Tibial nerve (tissue), 4 donors: Measurements from ENCODE around the gene MON2. TPM values are rescaled to one million over a fixed set of nuclear protein-coding genes. Genes with fewer than 3 reads are reported as not detected.

ENCODE experiments used
- DNase-seq, 2 donors: peaks; one replicate each; pipeline ENCODE4 v3.0.0-alpha.2; 2019; ENCODE audit warnings: low spot score in 2 of 2
- H3K27ac ChIP-seq, 4 donors: fragments of 200-600 bp; sonication (generic) in 3 of 4; one replicate each; pipeline ENCODE4 v1.5.1; 2017 to 2019; ENCODE audit warnings: mild to moderate bottlenecking in 1 of 4
- H3K27me3 ChIP-seq, 2 donors: fragments of 200-600 bp; sonication (generic) in 1 of 2; one replicate each; pipeline versions ENCODE4 v1.5.1 to v1.6.0; 2017 to 2019
- H3K36me3 ChIP-seq, 3 donors: fragments of 200-600 bp; sonication (generic); one replicate each; pipeline ENCODE4 v1.5.1; 2018 to 2019
- H3K4me1 ChIP-seq, 4 donors: fragments of 200-600 bp; sonication (generic) in 3 of 4; one replicate each; pipeline ENCODE4 v1.5.1; 2017 to 2019
- H3K4me3 ChIP-seq, 4 donors: fragments of 200-600 bp; sonication (generic) in 3 of 4; one replicate each; pipeline ENCODE4 v1.5.1; 2017 to 2019; ENCODE audit warnings: mild to moderate bottlenecking in 1 of 4, moderate library complexity in 1 of 4
- H3K9me3 ChIP-seq, 4 donors: fragments of 200-600 bp; sonication (generic) in 3 of 4; one replicate each; pipeline ENCODE4 v1.5.1; 2017 to 2019
- EP300 ChIP-seq, 2 donors: sonication (generic); formaldehyde crosslinking; IDR thresholded peaks; one replicate each; pipeline ENCODE4 v1.6.1; 2017; ENCODE audit warnings: antibody characterized with exemption in 2 of 2, mild to moderate bottlenecking in 1 of 2
- POLR2A ChIP-seq, 2 donors: fragments of 450-650 bp; IDR thresholded peaks; one replicate each; pipeline ENCODE4 v1.6.1; 2017; ENCODE audit warnings: antibody characterized with exemption in 2 of 2, mild to moderate bottlenecking in 2 of 2, moderate library complexity in 2 of 2
- WGBS, 2 donors: methylation state at CpG; one replicate each; pipeline ENCODE4 v1.1.5; 2018; 5-methylcytosine and 5-hydroxymethylcytosine counted together
- total RNA-seq, 4 donors: library from RNA; depleted of rRNA; stranded (reverse); fragments of >200 nt; gene quantifications; one replicate each; pipeline ENCODE4 v1.1.0, GENCODE V29; 2016
- TF ChIP-seq, protein P1 (sequence below), 5 experiments: fragments of 200-600 bp in 3 of 5; fragments of 450-650 bp in 2 of 5; sonication (generic) in 3 of 5; IDR thresholded peaks; one replicate each; pipeline ENCODE4 v1.5.1; 2016 to 2019; ENCODE audit warnings: antibody characterized with exemption in 5 of 5, mild to moderate bottlenecking in 3 of 5, moderate library complexity in 2 of 5

Gene MON2, protein sequence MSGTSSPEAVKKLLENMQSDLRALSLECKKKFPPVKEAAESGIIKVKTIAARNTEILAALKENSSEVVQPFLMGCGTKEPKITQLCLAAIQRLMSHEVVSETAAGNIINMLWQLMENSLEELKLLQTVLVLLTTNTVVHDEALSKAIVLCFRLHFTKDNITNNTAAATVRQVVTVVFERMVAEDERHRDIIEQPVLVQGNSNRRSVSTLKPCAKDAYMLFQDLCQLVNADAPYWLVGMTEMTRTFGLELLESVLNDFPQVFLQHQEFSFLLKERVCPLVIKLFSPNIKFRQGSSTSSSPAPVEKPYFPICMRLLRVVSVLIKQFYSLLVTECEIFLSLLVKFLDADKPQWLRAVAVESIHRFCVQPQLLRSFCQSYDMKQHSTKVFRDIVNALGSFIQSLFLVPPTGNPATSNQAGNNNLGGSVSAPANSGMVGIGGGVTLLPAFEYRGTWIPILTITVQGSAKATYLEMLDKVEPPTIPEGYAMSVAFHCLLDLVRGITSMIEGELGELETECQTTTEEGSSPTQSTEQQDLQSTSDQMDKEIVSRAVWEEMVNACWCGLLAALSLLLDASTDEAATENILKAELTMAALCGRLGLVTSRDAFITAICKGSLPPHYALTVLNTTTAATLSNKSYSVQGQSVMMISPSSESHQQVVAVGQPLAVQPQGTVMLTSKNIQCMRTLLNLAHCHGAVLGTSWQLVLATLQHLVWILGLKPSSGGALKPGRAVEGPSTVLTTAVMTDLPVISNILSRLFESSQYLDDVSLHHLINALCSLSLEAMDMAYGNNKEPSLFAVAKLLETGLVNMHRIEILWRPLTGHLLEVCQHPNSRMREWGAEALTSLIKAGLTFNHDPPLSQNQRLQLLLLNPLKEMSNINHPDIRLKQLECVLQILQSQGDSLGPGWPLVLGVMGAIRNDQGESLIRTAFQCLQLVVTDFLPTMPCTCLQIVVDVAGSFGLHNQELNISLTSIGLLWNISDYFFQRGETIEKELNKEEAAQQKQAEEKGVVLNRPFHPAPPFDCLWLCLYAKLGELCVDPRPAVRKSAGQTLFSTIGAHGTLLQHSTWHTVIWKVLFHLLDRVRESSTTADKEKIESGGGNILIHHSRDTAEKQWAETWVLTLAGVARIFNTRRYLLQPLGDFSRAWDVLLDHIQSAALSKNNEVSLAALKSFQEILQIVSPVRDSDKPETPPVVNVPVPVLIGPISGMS (N-terminal part only)
- 100 to 1,000 TPM in 3 of 4 donors, 10 to 100 TPM in 1; 70.2 to 134 (median 111) TPM for total RNA-seq

DNA sequence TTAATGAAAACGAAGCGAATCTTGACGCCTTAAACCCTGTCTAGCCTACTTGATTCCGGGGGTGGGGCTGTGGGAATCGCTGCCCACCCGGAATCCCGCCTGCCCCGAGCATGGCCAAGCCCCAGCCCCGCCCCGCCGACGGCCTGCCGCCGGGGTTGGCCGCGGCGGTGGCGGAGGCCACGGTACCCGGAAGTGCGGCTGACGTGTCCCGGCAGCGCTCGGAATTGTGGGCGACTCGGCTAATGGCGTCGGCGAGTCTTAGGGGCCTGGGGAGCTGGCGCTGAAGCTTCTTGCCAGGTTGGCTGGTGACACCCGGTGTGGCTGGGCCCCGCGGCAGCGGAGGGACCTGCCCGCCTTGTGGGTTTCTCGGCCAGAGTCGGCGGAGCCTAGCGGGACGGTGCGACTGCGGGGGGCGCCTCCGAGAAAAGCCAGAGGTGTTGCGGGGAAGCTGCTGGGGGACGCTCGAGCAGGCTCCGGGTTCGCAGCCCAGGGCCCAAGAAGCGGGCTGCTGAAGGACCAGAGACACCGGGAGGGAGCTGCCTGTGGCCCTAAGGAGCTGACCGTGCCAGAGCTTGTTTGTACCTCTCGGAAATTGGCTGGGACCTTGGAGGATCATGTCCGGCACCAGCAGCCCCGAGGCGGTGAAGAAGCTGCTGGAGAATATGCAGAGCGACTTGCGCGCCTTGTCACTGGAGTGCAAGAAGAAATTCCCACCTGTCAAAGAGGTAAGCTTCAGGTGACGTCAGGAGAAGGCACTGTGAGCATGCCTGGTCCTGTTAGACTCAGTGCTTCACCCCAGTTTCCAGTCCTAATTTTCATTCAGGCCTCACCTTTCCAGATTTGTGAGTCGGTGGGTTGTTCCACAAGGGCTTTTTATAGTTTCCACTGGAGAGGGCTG lies at the start of gene MON2:
Gene MON2, plus strand, starts transcription at position 233 of the 898 bp plus-strand sequence. Its CDS starts 382 bp downstream, at position 615.
- peak; percentile 71 to 79 for DNase-seq
- no peaks in the 10 kb centered on the region for H3K36me3 ChIP-seq
- H3K4me1 ChIP-seq: peaks cover 0 to 49% (median 3%) of the 10 kb centered on the region in 4 donors
- no peaks in the 10 kb centered on the region for H3K27me3 ChIP-seq
- peak within 1 kb of the TSS; percentile 84 to 95 (median 90) for H3K27ac ChIP-seq
- 0% methylated on average over 23 to 24 of the region's 62 CpGs for WGBS, 2 donors
- TF ChIP-seq EP300 (IDR thresholded peaks at IDR 0.05): peak in 1 of 2 donors; percentile 90
- TF ChIP-seq POLR2A (IDR thresholded peaks at IDR 0.05): peak in 1 of 2 donors; percentile 77
- TF ChIP-seq, protein P1, sequence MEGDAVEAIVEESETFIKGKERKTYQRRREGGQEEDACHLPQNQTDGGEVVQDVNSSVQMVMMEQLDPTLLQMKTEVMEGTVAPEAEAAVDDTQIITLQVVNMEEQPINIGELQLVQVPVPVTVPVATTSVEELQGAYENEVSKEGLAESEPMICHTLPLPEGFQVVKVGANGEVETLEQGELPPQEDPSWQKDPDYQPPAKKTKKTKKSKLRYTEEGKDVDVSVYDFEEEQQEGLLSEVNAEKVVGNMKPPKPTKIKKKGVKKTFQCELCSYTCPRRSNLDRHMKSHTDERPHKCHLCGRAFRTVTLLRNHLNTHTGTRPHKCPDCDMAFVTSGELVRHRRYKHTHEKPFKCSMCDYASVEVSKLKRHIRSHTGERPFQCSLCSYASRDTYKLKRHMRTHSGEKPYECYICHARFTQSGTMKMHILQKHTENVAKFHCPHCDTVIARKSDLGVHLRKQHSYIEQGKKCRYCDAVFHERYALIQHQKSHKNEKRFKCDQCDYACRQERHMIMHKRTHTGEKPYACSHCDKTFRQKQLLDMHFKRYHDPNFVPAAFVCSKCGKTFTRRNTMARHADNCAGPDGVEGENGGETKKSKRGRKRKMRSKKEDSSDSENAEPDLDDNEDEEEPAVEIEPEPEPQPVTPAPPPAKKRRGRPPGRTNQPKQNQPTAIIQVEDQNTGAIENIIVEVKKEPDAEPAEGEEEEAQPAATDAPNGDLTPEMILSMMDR (IDR thresholded peaks at IDR 0.05): no peak
- peak within 1 kb of the TSS; percentile 57 to 93 (median 77) for H3K4me3 ChIP-seq
- H3K9me3 ChIP-seq: peaks cover 0 to 8% (median 0%) of the 10 kb centered on the region in 4 donors

DNA sequence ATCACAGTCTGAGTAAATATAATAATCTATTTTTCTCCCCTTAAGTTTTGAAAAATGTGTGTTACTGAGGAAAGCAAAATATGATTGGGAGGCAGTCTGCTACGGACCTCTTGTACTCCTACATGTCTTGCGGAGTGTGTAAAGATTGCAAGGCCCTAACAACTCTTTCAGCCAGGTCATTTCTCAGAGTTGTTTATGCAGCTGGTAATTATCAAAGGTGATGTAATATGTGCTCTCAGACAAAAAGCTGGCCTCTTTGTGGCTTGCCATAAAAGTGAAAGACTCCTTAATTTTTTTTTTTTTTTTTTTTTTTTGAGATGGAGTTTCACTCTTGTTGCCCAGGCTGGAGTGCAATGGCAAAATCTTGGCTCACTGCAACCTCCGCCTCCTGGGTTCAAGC lies 40.5 kb upstream of the MON2 start:
- no peak overlapping the region for H3K4me3 ChIP-seq
- 79 to 85% methylated on average over 3 of the region's 3 CpGs for WGBS, 2 donors
- H3K9me3 ChIP-seq: peaks cover 0 to 40% (median 5%) of the 10 kb centered on the region in 4 donors
- H3K27me3 ChIP-seq: peaks cover 0 to 7% of the 10 kb centered on the region in 2 donors
- no peaks in the 10 kb centered on the region for H3K4me1 ChIP-seq
- H3K27ac ChIP-seq: no peak overlapping the region
- TF ChIP-seq EP300 (IDR thresholded peaks at IDR 0.05) (no peak), POLR2A (IDR thresholded peaks at IDR 0.05) (no peak)
- TF ChIP-seq, protein P1 (IDR thresholded peaks at IDR 0.05): no peak
- DNase-seq: no peak
- H3K36me3 ChIP-seq: no peaks in the 10 kb centered on the region

DNA sequence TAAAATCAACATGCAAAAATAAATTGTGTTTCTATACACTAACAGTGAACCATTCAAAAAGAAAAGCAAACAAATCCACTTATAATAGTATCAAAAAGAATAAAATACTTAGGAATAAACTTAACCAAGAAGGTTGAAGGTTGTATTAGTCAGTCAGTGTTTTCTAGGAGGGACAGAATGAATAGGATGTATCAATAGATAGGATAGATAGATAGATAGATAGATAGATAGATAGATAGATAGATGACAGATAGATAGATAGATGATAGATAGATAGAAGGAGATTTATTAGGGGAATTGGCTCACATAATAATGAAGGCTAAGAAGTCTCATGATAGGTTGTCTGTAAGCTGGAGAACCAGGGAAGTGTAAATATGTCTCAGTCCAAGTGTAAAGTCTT lies 37.2 kb upstream of the MON2 start:
- Histone ChIP-seq H3K27me3 (peaks cover 0 to 24% of the 10 kb centered on the region in 2 donors), H3K4me1 (peaks cover 0 to under 1% (median 0%) of the 10 kb centered on the region in 4 donors), H3K4me3 (no peak overlapping the region), H3K27ac (no peak overlapping the region), H3K36me3 (no peaks in the 10 kb centered on the region), H3K9me3 (peaks cover 0 to 24% (median 4%) of the 10 kb centered on the region in 4 donors)
- no peak for DNase-seq
- no peak for TF ChIP-seq POLR2A (IDR thresholded peaks at IDR 0.05)
- TF ChIP-seq EP300 (IDR thresholded peaks at IDR 0.05): no peak
- TF ChIP-seq, protein P1 (IDR thresholded peaks at IDR 0.05): no peak

DNA sequence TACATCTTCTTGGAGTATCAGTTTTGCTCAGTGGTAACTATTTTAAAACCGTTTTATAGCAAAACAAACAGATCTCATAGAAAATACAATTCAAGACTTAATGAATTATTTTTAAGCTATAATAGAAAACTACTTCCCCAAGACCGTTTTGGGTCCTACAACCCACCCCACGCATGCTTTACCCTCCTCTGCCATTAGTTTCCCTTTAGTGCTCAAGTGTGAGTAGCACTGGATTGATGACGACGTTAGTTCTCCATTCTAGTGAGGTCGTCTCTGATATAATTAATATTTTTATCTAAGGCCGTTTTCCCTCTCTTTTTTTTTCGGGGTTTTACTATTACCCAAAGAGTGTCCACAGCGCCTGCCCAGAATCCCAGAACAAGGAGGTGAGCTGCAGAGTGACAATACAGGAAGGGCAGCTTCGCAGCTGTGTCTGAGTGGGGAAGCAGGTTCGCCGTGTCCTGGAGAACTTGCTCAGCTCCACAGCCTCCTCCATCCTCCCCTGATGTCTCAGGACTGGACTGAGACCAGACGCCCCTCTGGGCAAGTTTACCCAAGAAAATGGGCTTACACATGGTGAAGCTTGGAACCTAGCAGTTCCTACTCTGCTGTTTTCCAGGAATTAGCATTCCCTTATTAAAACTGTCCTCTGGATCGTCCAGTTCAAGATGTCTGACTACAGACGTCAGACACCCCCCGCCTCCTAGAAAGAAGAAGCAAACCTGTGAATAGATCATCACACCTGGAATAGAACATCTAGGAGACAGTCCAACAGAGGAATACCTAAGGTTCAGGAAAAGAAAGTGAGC lies 31.9 kb upstream of the MON2 start:
- peaks cover 0 to 6% (median 0%) of the 10 kb centered on the region in 4 donors for H3K9me3 ChIP-seq
- no peak overlapping the region for H3K27ac ChIP-seq
- WGBS, 2 donors: 42 to 43% methylated on average over 16 of the region's 16 CpGs
- H3K36me3 ChIP-seq: no peaks in the 10 kb centered on the region
- H3K4me3 ChIP-seq: peak overlapping the region; percentile 5 to 55 (median 49)
- peaks cover 0 to 19% (median 6%) of the 10 kb centered on the region in 4 donors for H3K4me1 ChIP-seq
- H3K27me3 ChIP-seq: peaks cover 0 to 31% of the 10 kb centered on the region in 2 donors
- DNase-seq: no peak
- no peak for TF ChIP-seq POLR2A (IDR thresholded peaks at IDR 0.05)
- no peak for TF ChIP-seq EP300 (IDR thresholded peaks at IDR 0.05)
- TF ChIP-seq, protein P1 (IDR thresholded peaks at IDR 0.05): no peak
